GM23338 (cell line): ENCODE measurements around the gene SPHK1.

ENCODE experiments used
- CREB1 ChIP-seq: fragments of 250-450 bp; sonication (Bioruptor Pico); IDR thresholded peaks from 2 replicates; pipeline ENCODE4 v1.5.0; 2020; ENCODE audit warnings: low read depth, mild to moderate bottlenecking, moderate library complexity
- CTCF ChIP-seq, 2 experiments: fragments of 200-600 bp in 1 of 2; sonication (generic) in 1 of 2; conservative IDR thresholded peaks; 2 replicates each; pipeline versions ENCODE4 v1.5.1 to v1.6.1; 2016 to 2017; ENCODE audit warnings: antibody characterized with exemption in 2 of 2, low read depth in 2 of 2, mild to moderate bottlenecking in 2 of 2, moderate library complexity in 1 of 2
- EZH2 ChIP-seq: fragments of 200-600 bp; sonication (generic); IDR thresholded peaks from one replicate; pipeline ENCODE4 v1.8.0; 2017; ENCODE audit warnings: antibody characterized with exemption, mild to moderate bottlenecking, low read depth; ENCODE audit not compliant: unreplicated experiment
- EZH2phosphoT487 ChIP-seq: fragments of 200-600 bp; sonication (generic); IDR thresholded peaks from one replicate; pipeline ENCODE4 v1.8.1; 2018; ENCODE audit warnings: antibody characterized with exemption; ENCODE audit not compliant: unreplicated experiment
- POLR2AphosphoS5 ChIP-seq: IDR thresholded peaks from 2 replicates; pipeline ENCODE4 v1.6.1; 2016; ENCODE audit warnings: antibody characterized with exemption, low read depth
- TF ChIP-seq, protein P1 (sequence below): IDR thresholded peaks from one replicate; pipeline ENCODE4 v1.6.1; 2018; ENCODE audit warnings: antibody characterized with exemption; ENCODE audit not compliant: unreplicated experiment

- TF ChIP-seq POLR2AphosphoS5, result no peak
- no peak for TF ChIP-seq EZH2
- TF ChIP-seq CTCF (conservative IDR thresholded peaks at IDR 0.05; ENCODE audit: low read depth in 2 of 2), result no peak
- no peak for TF ChIP-seq CREB1 (CRISPR knock-in tag)
- no peak for TF ChIP-seq EZH2phosphoT487
- TF ChIP-seq, protein P1, sequence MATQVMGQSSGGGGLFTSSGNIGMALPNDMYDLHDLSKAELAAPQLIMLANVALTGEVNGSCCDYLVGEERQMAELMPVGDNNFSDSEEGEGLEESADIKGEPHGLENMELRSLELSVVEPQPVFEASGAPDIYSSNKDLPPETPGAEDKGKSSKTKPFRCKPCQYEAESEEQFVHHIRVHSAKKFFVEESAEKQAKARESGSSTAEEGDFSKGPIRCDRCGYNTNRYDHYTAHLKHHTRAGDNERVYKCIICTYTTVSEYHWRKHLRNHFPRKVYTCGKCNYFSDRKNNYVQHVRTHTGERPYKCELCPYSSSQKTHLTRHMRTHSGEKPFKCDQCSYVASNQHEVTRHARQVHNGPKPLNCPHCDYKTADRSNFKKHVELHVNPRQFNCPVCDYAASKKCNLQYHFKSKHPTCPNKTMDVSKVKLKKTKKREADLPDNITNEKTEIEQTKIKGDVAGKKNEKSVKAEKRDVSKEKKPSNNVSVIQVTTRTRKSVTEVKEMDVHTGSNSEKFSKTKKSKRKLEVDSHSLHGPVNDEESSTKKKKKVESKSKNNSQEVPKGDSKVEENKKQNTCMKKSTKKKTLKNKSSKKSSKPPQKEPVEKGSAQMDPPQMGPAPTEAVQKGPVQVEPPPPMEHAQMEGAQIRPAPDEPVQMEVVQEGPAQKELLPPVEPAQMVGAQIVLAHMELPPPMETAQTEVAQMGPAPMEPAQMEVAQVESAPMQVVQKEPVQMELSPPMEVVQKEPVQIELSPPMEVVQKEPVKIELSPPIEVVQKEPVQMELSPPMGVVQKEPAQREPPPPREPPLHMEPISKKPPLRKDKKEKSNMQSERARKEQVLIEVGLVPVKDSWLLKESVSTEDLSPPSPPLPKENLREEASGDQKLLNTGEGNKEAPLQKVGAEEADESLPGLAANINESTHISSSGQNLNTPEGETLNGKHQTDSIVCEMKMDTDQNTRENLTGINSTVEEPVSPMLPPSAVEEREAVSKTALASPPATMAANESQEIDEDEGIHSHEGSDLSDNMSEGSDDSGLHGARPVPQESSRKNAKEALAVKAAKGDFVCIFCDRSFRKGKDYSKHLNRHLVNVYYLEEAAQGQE, result no peak
Observed at GRCh38 chr17:76367642-76368041, 16.8 kb upstream of the SPHK1 start.
